Measurements from ENCODE around the gene LRRC72. TPM values are rescaled to one million over a fixed set of nuclear protein-coding genes. Genes with fewer than 3 reads are reported as not detected.

The LRRC72 gene
- total RNA-seq, 1 experiment from 2014 or later: not detected

GRCh38 chr7:16564909-16565426 lies 38.3 kb downstream of the LRRC72 start:
- intact Hi-C loops (cut with micrococcal nuclease; ENCODE audit: unreplicated experiment) (loop anchor here (1.0 to 10.0 kb wide), 3 partner anchors 133 to 487 kb away; no protein-coding TSS in a partner anchor), in situ Hi-C loops (cut with HindIII; ENCODE audit: low pct_unique_long_range_greater_than_20kb, low sequenced_read_pairs) (no loop called here)
- Histone ChIP-seq H3K9me3 (ENCODE audit: control insufficient read depth, insufficient read depth, low read depth, low read length) (no peaks in the 10 kb centered on the region), H3K4me3 (ENCODE audit: low read depth in 2 of 2, low read length in 2 of 2) (no peak overlapping the region), H3K27ac (ENCODE audit: low read length) (no peak overlapping the region), H3K4me1 (ENCODE audit: control insufficient read depth, insufficient read depth, low read length) (no peaks in the 10 kb centered on the region), H3K36me3 (ENCODE audit: control insufficient read depth, insufficient read depth, low read length) (no peaks in the 10 kb centered on the region), H3K27me3 (ENCODE audit: control insufficient read depth, insufficient read depth, low read length) (no peaks in the 10 kb centered on the region)
- BruUV-seq (replicated peaks): no TSS peak
- POLR2A ChIA-PET: interaction anchor here (0.7 to 0.8 kb wide), 2 partner anchors 58 to 147 kb away, joined by 3 read pairs; no protein-coding TSS in a partner anchor
- DNase-seq (ENCODE audit: low read depth, low spot score) (peak; percentile 42), ATAC-seq (peak; percentile 82)
- CTCF ChIA-PET: interaction anchor here (0.5 to 1.5 kb wide), 18 partner anchors 18 to 487 kb away, joined by 3 to 18 read pairs (median 4); no protein-coding TSS in a partner anchor
- TF ChIP-seq SIN3A (IDR thresholded peaks at IDR 0.05; ENCODE audit: borderline replicate concordance, insufficient read depth, low read depth, low read length) (no peak), CTCF (IDR thresholded peaks at IDR 0.05) (peak; percentile 87), POLR2AphosphoS5 (IDR thresholded peaks at IDR 0.05; ENCODE audit: low read depth, low read length) (no peak), TCF7L2 (IDR thresholded peaks at IDR 0.05; ENCODE audit: low read depth, low read length) (no peak), REST (IDR thresholded peaks at IDR 0.05; ENCODE audit: insufficient read depth in 1 of 2, low read depth in 2 of 2, low read length in 1 of 2) (no peak)

- ChIA-PET CTCF (no interaction called here), POLR2A (interaction anchor here (0.6 kb wide), 1 partner anchor 155 kb away, joined by 5 read pairs; no protein-coding TSS in a partner anchor)
- no peak overlapping the region for H3K27ac ChIP-seq (ENCODE audit: low read length)
- H3K4me3 ChIP-seq (ENCODE audit: low read depth in 2 of 2, low read length in 2 of 2): no peak overlapping the region
- H3K36me3 ChIP-seq (ENCODE audit: control insufficient read depth, insufficient read depth, low read length): no peaks in the 10 kb centered on the region
- no peaks in the 10 kb centered on the region for H3K9me3 ChIP-seq (ENCODE audit: control insufficient read depth, insufficient read depth, low read depth, low read length)
- BruUV-seq (replicated peaks): no TSS peak
- intact Hi-C loops (cut with micrococcal nuclease; ENCODE audit: unreplicated experiment) (no loop called here), in situ Hi-C loops (cut with HindIII; ENCODE audit: low pct_unique_long_range_greater_than_20kb, low sequenced_read_pairs) (no loop called here)
- TF ChIP-seq REST (IDR thresholded peaks at IDR 0.05; ENCODE audit: insufficient read depth in 1 of 2, low read depth in 2 of 2, low read length in 1 of 2) (no peak), POLR2AphosphoS5 (IDR thresholded peaks at IDR 0.05; ENCODE audit: low read depth, low read length) (no peak), TCF7L2 (IDR thresholded peaks at IDR 0.05; ENCODE audit: low read depth, low read length) (no peak), CTCF (IDR thresholded peaks at IDR 0.05) (no peak), SIN3A (IDR thresholded peaks at IDR 0.05; ENCODE audit: borderline replicate concordance, insufficient read depth, low read depth, low read length) (no peak)
- no peak for ATAC-seq
- H3K4me1 ChIP-seq (ENCODE audit: control insufficient read depth, insufficient read depth, low read length): no peaks in the 10 kb centered on the region
- H3K27me3 ChIP-seq (ENCODE audit: control insufficient read depth, insufficient read depth, low read length): no peaks in the 10 kb centered on the region
- DNase-seq (ENCODE audit: low read depth, low spot score): no peak
These were observed 45.3 kb downstream of the LRRC72 start for GRCh38 chr7:16571941-16572340.
